ENCODE data around the gene FAXC. TPM values are rescaled to one million over a fixed set of nuclear protein-coding genes. Genes with fewer than 3 reads are reported as not detected.

Gene FAXC
- total RNA-seq, 1 experiment from 2014 or later: 12.9 TPM

- H3K4me1 Mint-ChIP-seq: peaks cover 11% of the 10 kb centered on the region
- POLR2A ChIA-PET: interaction anchor here (0.5 kb wide), 1 partner anchor 164 kb away, joined by 3 read pairs; no protein-coding TSS in a partner anchor
- H3K27me3 Mint-ChIP-seq (ENCODE audit: low read depth): no peaks in the 10 kb centered on the region
- no peaks in the 10 kb centered on the region for H3K36me3 Mint-ChIP-seq
- no peak for DNase-seq (ENCODE audit: low spot score)
- CTCF ChIA-PET: no interaction called here
- ATAC-seq: no peak
- no peak overlapping the region for H3K27ac Mint-ChIP-seq
- TF ChIP-seq OVOL2 (CRISPR knock-in tag; IDR thresholded peaks at IDR 0.05; ENCODE audit: borderline replicate concordance) (no peak), FOXP4 (CRISPR knock-in tag; IDR thresholded peaks at IDR 0.05) (no peak)
- no peak overlapping the region for H3K4me3 Mint-ChIP-seq
- no peaks in the 10 kb centered on the region for H3K9me3 Mint-ChIP-seq
These were observed 17.4 kb upstream of the FAXC start for GRCh38 chr6:99366852-99367251.

- ChIA-PET CTCF (no interaction called here), POLR2A (no interaction called here)
- Mint-ChIP-seq H3K9me3 (no peaks in the 10 kb centered on the region), H3K4me1 (0 out of 2 replicates have a peak, but pooled peaks cover 2% of the 10 kb centered on the region), H3K27ac (no peak overlapping the region), H3K27me3 (ENCODE audit: low read depth) (no peaks in the 10 kb centered on the region), H3K4me3 (no peak overlapping the region), H3K36me3 (no peaks in the 10 kb centered on the region)
- ATAC-seq (no peak), DNase-seq (ENCODE audit: low spot score) (no peak)
- TF ChIP-seq TCF7 (CRISPR knock-in tag; IDR thresholded peaks at IDR 0.05; ENCODE audit: low read depth): no peak
- TF ChIP-seq NR3C1 (CRISPR knock-in tag; conservative IDR thresholded peaks at IDR 0.05; ENCODE audit: low read depth): no peak
- TF ChIP-seq SMAD3 (CRISPR knock-in tag; IDR thresholded peaks at IDR 0.05; ENCODE audit: borderline replicate concordance): no peak
- TF ChIP-seq E2F4 (CRISPR knock-in tag; IDR thresholded peaks at IDR 0.05; ENCODE audit: borderline replicate concordance, low read depth): no peak
- TF ChIP-seq ZNF396 (CRISPR knock-in tag; IDR thresholded peaks at IDR 0.05; ENCODE audit: borderline replicate concordance): no peak
- no peak for TF ChIP-seq IRF1 (CRISPR knock-in tag; IDR thresholded peaks at IDR 0.05)
- no peak for TF ChIP-seq NFE2L1 (CRISPR knock-in tag; IDR thresholded peaks at IDR 0.05)
- no peak for TF ChIP-seq E2F5 (CRISPR knock-in tag; IDR thresholded peaks at IDR 0.05)
- no peak for TF ChIP-seq HMGXB4 (CRISPR knock-in tag; IDR thresholded peaks at IDR 0.05)
- TF ChIP-seq USF2 (CRISPR knock-in tag; IDR thresholded peaks at IDR 0.05): no peak
These were observed 14.6 kb upstream of the FAXC start for GRCh38 chr6:99364026-99364425.

GRCh38 chr6:99362678-99363268 lies 13.3 kb upstream of the FAXC start:
- Mint-ChIP-seq H3K36me3 (no peaks in the 10 kb centered on the region), H3K27ac (no peak overlapping the region), H3K9me3 (no peaks in the 10 kb centered on the region), H3K4me1 (0 out of 2 replicates have a peak, but pooled peaks cover 2% of the 10 kb centered on the region), H3K27me3 (ENCODE audit: low read depth) (no peaks in the 10 kb centered on the region), H3K4me3 (no peak overlapping the region)
- CTCF ChIA-PET: no interaction called here
- ATAC-seq (no peak), DNase-seq (ENCODE audit: low spot score) (no peak)
- POLR2A ChIA-PET: no interaction called here
- no peak for TF ChIP-seq ZNF423 (CRISPR knock-in tag; IDR thresholded peaks at IDR 0.05)
- TF ChIP-seq SP1 (CRISPR knock-in tag; conservative IDR thresholded peaks at IDR 0.05): no peak
- TF ChIP-seq HMGXB4 (CRISPR knock-in tag; IDR thresholded peaks at IDR 0.05): no peak
- TF ChIP-seq ETV6 (CRISPR knock-in tag; IDR thresholded peaks at IDR 0.05): no peak
- TF ChIP-seq NFE2L1 (CRISPR knock-in tag; IDR thresholded peaks at IDR 0.05): no peak
- no peak for TF ChIP-seq GRHL2 (CRISPR knock-in tag; IDR thresholded peaks at IDR 0.05; ENCODE audit: insufficient replicate concordance, severe bottlenecking)
- TF ChIP-seq GTF2I (CRISPR knock-in tag; conservative IDR thresholded peaks at IDR 0.05): no peak
- TF ChIP-seq IRF1 (CRISPR knock-in tag; IDR thresholded peaks at IDR 0.05): no peak
- TF ChIP-seq FOXK1 (CRISPR knock-in tag; IDR thresholded peaks at IDR 0.05): no peak
